Stimulated activated CD4-positive, alpha-beta T cell treated with anti-CD3 and anti-CD28 coated beads, Interleukin-12 subunit alpha, Interleukin-12 subunit beta, amount 100 ng/mL, for 48 hours (primary cell): ENCODE results near the gene NDRG3.
"Not testable (repeated sequence)": the region's sequence is repeated elsewhere in the genome, so short reads cannot be mapped to it uniquely, and the experiment has no call there.

ENCODE experiments used
- DNase-seq, 3 donors: peaks; one replicate each; pipeline ENCODE4 v3.0.0-alpha.2; 2020; ENCODE audit warnings: low read depth in 2 of 3, low spot score in 1 of 3

The NDRG3 gene

GRCh38 chr20:36608388-36608728 is 137.5 kb downstream of the NDRG3 start:
- DNase-seq, result not testable (repeated sequence)

GRCh38 chr20:36607586-36608387 is 138.1 kb downstream of the NDRG3 start:
- DNase-seq, result no peak

- no peak for DNase-seq
Measured at GRCh38 chr20:36606158-36607066, 139.5 kb downstream of the NDRG3 start.

- DNase-seq, result peak; percentile 99
Measured at GRCh38 chr20:36605399-36606157, 140.3 kb downstream of the NDRG3 start, which contains the start of gene RAB5IF. Gene RAB5IF, plus strand, starts transcription at chr20:36605779. Its CDS starts 173 bp downstream, at chr20:36605952.

GRCh38 chr20:36604952-36605398 is 140.9 kb downstream of the NDRG3 start:
- peak in 2 of 3 donors; percentile 34 to 45 for DNase-seq
